ENCODE data around the gene SYNPO2L. TPM values are rescaled to one million over a fixed set of nuclear protein-coding genes. Genes with fewer than 3 reads are reported as not detected.
"Not testable (repeated sequence)": the region's sequence is repeated elsewhere in the genome, so short reads cannot be mapped to it uniquely, and the experiment has no call there.

SYNPO2L gene
- total and polyA plus RNA-seq, 2 experiments from 2014 or later = not detected

DNA sequence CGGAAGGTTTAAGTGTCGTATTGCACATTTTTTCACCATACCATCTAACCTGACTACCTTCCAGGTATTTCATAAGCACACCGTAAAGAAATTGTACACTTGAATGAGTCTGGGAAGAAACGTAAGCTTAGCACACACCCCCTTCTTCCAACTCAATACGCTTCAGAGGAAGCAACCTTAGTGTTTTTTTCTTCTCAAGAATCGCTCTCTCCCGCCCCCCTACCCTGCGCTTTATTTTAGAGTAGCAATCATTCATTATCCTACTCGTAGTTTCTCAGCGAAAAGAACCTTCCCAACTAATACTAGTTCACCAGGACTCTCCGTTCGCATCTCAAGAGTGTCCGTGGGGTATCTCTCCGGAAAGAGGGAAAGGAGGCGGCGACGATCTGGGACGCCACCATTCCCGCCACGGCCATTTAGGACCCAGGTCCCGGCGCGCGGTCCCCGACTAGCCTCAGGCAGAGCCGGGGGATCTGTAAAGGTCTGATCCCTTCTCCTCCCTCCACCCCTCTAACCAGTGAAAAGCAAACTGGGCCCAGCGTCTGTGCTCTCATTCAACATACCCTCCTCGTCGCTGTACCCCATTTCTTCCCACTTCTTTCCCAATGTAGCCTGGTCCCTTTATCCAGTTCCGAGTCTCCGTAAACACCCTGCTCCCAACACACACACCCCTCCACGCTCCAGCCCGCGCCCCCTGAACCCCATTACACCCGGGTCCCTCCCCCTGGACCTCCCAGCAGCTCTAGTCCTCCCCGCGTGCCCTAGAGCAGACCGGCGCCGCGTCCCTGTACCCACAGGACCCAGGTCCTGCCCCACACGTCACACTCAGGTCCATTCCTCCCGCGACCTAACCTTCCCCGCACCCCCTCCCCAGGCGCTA, 30.6 kb downstream of the SYNPO2L start:
- WGBS (ENCODE audit: low lambda C conversion rate, missing lambda C conversion rate) = 1% methylated on average over 36 of the region's 46 CpGs
- peak overlapping the region; percentile 51 for H3K4me3 ChIP-seq
- peaks cover 3% of the 10 kb centered on the region for H3K4me1 ChIP-seq (ENCODE audit: insufficient read depth)
- H3K79me2 ChIP-seq = peaks cover 42% of the 10 kb centered on the region
- TF ChIP-seq EZH2 (IDR thresholded peaks at IDR 0.05; ENCODE audit: borderline replicate concordance) (no peak), EZH2phosphoT487 (IDR thresholded peaks at IDR 0.05; ENCODE audit: low read depth, severe bottlenecking, unreplicated experiment) (no peak)
- TF ChIP-seq, protein P1, sequence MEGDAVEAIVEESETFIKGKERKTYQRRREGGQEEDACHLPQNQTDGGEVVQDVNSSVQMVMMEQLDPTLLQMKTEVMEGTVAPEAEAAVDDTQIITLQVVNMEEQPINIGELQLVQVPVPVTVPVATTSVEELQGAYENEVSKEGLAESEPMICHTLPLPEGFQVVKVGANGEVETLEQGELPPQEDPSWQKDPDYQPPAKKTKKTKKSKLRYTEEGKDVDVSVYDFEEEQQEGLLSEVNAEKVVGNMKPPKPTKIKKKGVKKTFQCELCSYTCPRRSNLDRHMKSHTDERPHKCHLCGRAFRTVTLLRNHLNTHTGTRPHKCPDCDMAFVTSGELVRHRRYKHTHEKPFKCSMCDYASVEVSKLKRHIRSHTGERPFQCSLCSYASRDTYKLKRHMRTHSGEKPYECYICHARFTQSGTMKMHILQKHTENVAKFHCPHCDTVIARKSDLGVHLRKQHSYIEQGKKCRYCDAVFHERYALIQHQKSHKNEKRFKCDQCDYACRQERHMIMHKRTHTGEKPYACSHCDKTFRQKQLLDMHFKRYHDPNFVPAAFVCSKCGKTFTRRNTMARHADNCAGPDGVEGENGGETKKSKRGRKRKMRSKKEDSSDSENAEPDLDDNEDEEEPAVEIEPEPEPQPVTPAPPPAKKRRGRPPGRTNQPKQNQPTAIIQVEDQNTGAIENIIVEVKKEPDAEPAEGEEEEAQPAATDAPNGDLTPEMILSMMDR (IDR thresholded peaks at IDR 0.05; ENCODE audit: poor library complexity) = no peak
- H4K20me1 ChIP-seq (ENCODE audit: insufficient read depth, poor library complexity, severe bottlenecking) = no peaks in the 10 kb centered on the region
- no peaks in the 10 kb centered on the region for H3K9me3 ChIP-seq (ENCODE audit: low read depth)
- no peaks in the 10 kb centered on the region for H3K36me3 ChIP-seq (replicated peaks; ENCODE audit: insufficient read depth, low read depth)
- no peaks in the 10 kb centered on the region for H3K27me3 ChIP-seq
- no peaks in the 10 kb centered on the region for H3K9me2 ChIP-seq (replicated peaks; ENCODE audit: insufficient read depth)
- H3K27ac ChIP-seq = peak overlapping the region; percentile 78
- peak; percentile 50 for DNase-seq (ENCODE audit: low spot score)
- peak overlapping the region; percentile 81 for H2AFZ ChIP-seq
- H3K4me2 ChIP-seq = peak overlapping the region; percentile 66

GRCh38 chr10:73623056-73623455, 32.8 kb downstream of the SYNPO2L start:
- 93% methylated on average over 4 of the region's 4 CpGs for WGBS (ENCODE audit: low lambda C conversion rate, missing lambda C conversion rate)
- no peaks in the 10 kb centered on the region for H3K9me2 ChIP-seq (replicated peaks; ENCODE audit: insufficient read depth)
- no peak overlapping the region for H2AFZ ChIP-seq

DNA sequence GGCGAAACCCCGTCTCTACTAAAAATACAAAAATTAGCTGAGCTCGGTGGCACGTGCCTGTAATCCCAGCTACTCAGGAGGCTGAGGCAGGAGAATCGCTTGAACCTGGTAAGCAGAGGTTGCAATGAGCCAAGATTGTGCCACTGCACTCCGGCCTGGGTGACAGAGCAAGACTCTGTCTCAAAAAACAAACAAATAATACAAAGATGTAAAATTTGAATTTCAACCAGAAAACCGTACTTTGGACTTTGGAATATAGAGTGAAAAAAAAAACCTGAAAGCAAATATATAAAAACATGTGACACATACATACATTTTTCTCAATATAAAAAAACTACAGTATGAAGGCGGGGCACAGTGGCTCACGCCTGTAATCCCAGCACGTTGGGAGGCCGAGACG, 34.9 kb downstream of the SYNPO2L start:
- peaks cover 34% of the 10 kb centered on the region for H3K79me2 ChIP-seq
- not testable (repeated sequence) for H3K4me2 ChIP-seq; H3K36me3 ChIP-seq (replicated peaks; ENCODE audit: insufficient read depth, low read depth); H3K4me1 ChIP-seq (ENCODE audit: insufficient read depth); H3K27me3 ChIP-seq; H3K4me3 ChIP-seq; DNase-seq (ENCODE audit: low spot score); H3K9me2 ChIP-seq (replicated peaks; ENCODE audit: insufficient read depth); H4K20me1 ChIP-seq (ENCODE audit: insufficient read depth, poor library complexity, severe bottlenecking); H3K9me3 ChIP-seq (ENCODE audit: low read depth); H3K27ac ChIP-seq; H2AFZ ChIP-seq
- 82% methylated on average over 12 of the region's 12 CpGs for WGBS (ENCODE audit: low lambda C conversion rate, missing lambda C conversion rate)

More at GRCh38 chr10:73623056-73623455, 32.8 kb downstream of the SYNPO2L start:
- Histone ChIP-seq H3K27ac (no peak overlapping the region), H3K36me3 (replicated peaks; ENCODE audit: insufficient read depth, low read depth) (no peaks in the 10 kb centered on the region), H4K20me1 (ENCODE audit: insufficient read depth, poor library complexity, severe bottlenecking) (no peaks in the 10 kb centered on the region), H3K4me1 (ENCODE audit: insufficient read depth) (peaks cover 3% of the 10 kb centered on the region), H3K4me2 (no peak overlapping the region), H3K79me2 (peaks cover 47% of the 10 kb centered on the region), H3K27me3 (no peaks in the 10 kb centered on the region), H3K9me3 (ENCODE audit: low read depth) (no peaks in the 10 kb centered on the region), H3K4me3 (no peak overlapping the region)
- DNase-seq (ENCODE audit: low spot score) = no peak
- TF ChIP-seq, protein P1 (IDR thresholded peaks at IDR 0.05; ENCODE audit: poor library complexity) = no peak
- TF ChIP-seq EZH2phosphoT487 (IDR thresholded peaks at IDR 0.05; ENCODE audit: low read depth, severe bottlenecking, unreplicated experiment) (no peak), EZH2 (IDR thresholded peaks at IDR 0.05; ENCODE audit: borderline replicate concordance) (no peak)

DNA sequence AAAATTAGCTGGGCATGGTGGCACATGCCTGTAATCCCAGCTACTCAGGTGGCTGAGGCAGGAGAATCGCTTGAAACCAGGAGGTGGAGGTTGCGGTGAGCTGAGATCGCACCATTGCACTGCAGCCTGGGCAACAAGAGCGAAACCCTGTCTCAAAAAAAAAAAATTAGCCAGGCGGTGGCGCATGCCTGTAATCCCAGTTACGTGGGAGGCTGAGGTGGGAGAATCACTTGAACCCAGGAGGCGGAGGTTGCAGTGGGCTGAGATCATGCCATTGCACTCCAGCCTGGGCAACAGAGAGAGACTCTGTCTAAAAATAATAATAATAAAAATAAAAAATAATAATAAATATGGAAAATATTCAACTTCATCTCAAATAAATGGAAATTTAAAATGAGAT, 38.7 kb downstream of the SYNPO2L start:
- H3K36me3 ChIP-seq (replicated peaks; ENCODE audit: insufficient read depth, low read depth); H4K20me1 ChIP-seq (ENCODE audit: insufficient read depth, poor library complexity, severe bottlenecking); H3K9me2 ChIP-seq (replicated peaks; ENCODE audit: insufficient read depth); H3K4me3 ChIP-seq; H3K27me3 ChIP-seq; DNase-seq (ENCODE audit: low spot score); H3K9me3 ChIP-seq (ENCODE audit: low read depth); H3K4me2 ChIP-seq; H2AFZ ChIP-seq; H3K4me1 ChIP-seq (ENCODE audit: insufficient read depth); H3K27ac ChIP-seq: not testable (repeated sequence)
- H3K79me2 ChIP-seq = peaks cover 11% of the 10 kb centered on the region
- WGBS (ENCODE audit: low lambda C conversion rate, missing lambda C conversion rate) = 100% methylated on average over 8 of the region's 8 CpGs

Data from hepatocyte (in vitro differentiated cells).